NCI-H146 (cell line): Measurements from ENCODE around the gene NGB.
"Not testable (repeated sequence)": the region's sequence is repeated elsewhere in the genome, so short reads cannot be mapped to it uniquely, and the experiment has no call there.

Experiments used
- DNase-seq: peaks from one replicate; lab custom pipeline; 2025; lab: John Stamatoyannopoulos, UW

The NGB gene, protein sequence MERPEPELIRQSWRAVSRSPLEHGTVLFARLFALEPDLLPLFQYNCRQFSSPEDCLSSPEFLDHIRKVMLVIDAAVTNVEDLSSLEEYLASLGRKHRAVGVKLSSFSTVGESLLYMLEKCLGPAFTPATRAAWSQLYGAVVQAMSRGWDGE

DNA sequence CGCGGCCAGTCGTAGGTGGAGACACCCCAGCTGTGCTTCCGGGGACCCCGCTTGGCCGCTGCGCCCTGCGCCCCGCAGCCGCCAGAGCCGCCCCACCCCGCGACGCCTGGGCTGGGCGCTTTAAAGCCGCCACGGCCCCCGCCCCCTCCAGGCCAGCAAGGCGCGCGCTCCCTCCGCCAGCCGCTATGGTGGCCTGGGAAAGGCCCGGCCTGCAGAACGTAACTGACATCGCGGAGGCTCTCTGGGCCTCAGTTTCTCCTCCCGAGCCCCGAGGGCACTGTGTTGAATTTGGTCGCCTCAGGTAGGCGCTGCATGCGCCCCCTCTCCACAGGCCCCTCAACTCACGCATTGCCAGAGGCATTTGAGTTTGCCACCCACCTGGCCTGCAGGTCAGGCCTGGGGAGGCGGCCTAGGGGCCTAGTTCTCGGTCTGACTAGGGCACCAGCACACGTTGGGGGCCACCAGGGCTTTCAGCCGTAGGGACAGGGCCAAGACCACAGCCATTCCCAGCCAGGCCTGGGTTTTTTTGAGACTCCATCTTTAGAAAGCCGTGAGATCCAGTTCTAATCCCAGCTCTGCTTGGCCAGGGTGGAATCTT is at the start of gene NGB:
TSS of gene NGB (minus strand) at position 94 of the 598 bp plus-strand sequence. CDS start 269 bp downstream, outside the sequence.
- DNase-seq: peak; percentile 21

DNA sequence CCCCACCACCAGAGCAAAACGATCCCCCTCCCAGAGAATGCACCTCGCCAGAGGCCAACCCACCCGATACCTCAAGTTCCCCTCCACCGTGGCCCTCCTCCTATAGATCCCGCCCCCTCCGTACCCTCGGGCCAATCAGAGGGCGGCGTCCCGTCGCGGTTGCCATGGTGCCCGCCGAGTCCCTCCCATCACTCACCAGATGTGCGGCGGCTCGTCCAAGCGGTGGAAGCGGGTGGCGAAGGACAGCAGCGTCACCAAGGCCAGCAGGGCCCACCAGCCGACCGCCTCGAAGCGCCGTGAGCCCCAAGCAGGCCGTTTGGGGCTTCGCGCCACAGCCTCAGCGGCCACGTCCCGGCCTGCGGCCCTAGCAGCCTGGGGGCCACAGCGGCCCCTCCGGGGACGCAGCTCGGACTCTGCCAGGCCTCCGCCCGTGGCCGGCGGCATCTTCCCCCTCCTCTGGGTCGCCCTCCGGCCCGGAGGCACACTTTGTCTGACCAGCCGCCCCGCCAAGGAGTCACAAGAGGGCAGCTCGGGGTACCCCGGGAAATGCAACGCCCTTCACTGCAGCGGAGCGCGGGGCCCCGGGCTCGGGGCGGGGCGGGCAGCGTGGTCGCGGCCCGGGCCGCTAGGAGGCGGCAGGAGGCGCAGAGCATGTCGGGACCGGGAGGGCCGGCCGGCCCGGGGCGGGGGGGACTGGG is 49.4 kb upstream of the NGB start, which contains the start of gene POMT2:
TSS of gene POMT2 (minus strand) at position 646 of the 698 bp plus-strand sequence. CDS start at position 444, 202 bp downstream.
- peak; percentile 89 for DNase-seq

DNA sequence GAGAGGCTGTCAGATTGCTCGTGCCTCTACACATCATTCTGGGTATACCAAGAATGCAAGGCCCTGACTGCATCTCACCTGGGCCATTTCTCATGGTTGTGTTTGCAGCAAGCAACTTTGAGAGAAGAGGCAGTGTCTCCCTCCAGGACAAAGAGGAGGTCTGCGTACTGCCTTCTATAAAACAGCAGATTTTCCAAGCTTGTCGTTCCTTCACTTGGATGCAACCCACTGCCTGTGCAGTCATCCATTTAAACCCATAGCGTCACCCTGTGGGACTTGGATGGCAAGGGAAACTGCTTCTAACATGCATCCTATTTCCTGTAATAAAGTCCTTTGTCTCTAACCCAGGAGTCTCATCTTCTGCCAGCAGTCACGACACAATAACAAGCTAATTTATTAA is 48.4 kb upstream of the NGB start:
- DNase-seq: no peak

DNA sequence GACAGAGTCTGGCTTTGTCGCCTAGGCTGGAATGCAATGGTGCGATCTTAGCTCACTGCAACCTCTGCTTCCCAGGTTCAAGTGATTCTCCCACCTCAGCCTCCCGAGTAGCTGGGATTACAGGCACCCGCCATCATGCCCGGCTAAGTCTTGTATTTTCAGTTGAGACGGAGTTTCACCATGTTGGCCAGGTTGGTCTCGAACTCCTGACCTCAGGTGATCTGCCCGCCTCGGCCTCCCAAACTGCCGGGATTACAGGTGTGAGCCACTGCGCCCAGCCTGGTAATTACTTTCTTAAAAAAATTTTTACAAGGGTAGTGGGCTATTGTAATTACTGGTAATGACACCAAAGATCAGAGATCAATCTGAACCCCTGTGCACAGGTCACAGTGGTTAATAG is 47.8 kb upstream of the NGB start:
- not testable (repeated sequence) for DNase-seq

DNA sequence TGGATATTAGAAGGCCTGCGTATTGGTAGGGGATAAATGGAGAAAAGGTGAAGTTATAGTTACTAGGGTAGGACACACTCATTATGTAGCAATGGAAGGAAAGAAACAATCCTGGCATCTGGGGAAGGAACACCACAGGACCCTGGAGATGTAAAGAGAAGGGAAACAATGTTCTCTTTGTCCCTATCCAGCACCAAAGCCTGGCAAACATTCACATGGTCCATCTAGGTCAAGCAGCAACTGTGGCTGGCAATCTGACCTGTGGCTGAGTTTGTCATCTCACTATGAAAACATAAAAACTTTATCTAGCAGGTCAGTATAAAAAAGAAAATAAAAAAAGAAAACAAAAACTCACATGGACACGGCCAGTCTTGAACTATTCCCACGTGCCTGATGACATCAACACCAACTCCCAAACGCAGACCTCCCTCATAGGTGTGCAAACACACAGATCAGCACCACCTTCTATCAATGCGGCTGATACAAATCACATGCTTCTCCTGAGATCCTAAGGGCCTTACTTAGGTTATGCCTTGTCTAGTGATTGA is 47.1 kb upstream of the NGB start:
- no peak for DNase-seq

DNA sequence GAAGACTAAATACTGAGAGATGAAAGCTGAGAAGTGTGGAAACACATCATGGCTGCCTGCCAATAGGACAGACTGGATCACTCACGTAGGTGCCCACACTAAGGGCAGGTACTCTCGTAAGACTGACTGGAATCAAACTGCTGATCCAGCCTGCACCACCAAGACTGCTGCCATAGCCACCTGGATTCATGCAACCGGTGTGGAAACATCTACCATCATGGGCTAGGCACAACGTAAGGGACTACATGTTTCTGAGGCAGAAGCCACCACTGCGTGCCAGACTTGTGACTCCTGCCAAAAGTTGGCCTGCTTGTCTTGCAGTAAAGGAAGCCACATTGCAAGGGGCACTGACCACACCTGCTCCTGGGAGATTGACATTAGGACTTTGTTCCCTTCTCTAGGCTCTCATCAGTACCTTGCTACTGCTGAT is 45.9 kb upstream of the NGB start:
- DNase-seq: no peak

DNA sequence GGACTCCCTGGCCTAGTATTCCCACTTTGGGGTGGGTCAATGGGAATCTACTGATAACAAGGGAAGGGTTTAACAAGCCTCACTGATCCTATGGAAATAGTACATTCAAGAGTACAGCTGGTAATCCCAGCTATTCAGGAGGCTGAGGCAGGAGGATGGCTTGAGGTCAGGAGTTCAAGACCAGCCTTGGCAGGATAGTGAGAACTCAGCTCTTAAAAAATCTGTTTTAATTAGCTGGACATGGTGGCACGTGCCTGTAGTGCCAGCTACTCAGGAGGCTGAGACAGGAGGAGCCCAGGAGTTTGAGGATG is 45.1 kb upstream of the NGB start:
- DNase-seq: no peak

DNA sequence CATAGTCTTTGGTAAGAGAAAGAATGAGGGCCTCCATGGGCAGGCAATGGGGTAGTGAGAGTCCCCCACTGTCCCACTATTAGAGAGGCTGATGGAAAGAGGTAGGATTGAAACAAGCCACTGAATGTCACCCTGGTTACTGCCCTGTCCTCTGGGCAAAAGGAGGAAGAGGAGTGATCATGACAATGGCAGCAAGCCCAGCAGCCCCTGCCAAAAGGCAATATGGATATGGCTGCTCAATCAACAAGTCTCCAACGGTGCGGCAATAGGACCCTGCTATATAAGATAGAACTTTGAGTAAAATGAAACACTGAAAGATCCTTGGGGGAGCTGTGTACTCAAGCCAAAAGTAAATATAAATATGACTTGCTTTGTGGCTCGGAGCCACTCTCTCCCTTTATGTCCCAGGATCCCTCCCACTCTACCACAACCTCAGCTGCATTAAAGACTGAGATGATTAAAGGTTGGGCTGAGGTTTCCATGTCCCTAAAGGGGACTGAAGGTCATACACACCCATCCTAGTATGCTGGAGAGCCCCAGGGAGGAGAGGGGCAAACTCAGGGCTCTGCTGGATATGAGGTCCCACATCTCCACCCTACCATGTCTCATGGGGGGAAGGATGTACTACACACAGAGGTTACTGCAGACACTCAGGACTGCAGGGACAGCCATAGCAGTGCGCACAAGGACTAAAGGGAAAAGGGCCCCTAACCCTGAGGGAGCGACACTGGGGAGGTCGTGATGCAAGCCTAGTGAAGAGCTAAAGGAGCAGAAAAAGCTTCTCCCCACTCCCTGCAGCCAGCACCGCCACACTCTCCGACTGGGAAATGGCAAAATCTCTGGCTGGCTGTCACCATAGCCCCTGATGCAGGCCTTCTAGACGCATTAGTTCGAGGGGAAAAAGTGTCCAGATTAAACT is 43.8 kb upstream of the NGB start:
- DNase-seq: no peak

DNA sequence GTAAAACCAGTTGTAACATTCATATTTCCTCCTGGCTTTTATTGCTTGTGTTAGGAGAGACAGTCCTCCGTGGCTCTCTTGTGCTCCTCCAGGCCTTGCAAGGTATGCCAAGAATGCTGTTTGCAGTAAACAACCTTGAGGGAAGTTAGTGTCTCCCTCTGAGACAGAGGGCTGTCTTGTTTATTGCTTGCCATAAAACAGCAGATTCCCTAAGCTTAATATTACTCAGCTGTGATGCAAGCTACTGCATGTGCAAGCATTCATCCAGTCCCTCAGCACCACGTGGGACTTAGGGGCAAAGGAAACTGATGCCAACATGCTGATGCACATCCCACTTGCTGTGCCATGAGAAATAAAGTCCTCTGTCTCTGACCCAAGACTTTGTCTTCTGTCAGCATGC is 43.0 kb upstream of the NGB start:
- no peak for DNase-seq

DNA sequence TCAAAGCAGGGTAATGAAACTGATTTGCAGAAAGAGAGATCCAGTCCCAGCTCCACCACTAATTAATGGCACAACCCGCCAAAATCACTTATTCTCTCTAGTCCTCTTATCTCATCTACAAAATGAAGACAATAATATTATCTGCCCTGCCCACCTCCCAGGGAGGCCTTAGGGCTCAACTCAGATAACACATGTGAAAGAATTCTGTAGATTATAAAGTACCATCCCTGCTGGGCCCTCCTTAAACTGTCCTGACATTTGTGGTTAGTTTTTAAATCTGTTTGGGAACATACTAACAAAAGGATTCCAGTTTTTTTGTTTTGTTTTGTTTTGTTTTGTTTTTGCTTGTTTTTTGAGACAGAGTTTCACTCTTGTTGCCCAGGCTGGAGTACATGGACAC is 42.4 kb upstream of the NGB start:
- no peak for DNase-seq

DNA sequence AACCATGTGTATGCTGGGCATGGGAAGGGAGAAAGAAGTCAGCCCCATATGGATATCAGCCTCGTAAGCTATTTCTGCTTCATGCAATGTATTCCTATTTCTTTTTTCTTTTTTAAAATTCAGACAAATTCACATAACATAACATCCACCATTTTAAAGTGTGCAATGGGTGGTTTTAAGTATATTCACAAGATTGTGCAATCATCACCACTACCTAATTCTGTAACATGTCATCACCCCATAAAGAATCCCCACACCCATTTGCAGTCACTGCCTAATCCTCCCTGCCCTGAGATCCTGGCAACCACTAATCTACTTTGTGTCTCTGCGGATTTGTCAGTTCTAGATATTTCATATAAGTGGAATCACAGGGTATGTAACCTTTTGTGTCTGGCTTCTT is 40.2 kb upstream of the NGB start:
- no peak for DNase-seq

DNA sequence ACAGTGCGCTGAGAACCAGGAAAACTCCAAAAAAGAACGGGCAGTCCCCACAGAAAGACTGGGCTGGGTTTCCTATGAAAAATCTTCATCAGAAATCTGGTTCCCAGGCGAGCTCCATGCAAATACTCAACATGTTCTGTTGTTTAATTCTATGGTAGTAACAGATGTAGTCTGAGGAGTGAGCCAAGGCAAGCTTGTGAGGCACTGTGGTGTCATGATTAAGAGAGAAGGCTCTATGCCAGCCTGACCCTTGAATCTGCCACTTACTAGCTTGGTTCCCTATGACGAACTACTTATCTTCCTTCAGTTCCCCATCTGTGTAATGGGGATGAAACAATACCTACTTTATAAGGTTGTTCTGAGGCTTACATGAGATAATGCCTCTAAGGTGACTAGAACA is 39.0 kb upstream of the NGB start:
- DNase-seq: no peak

DNA sequence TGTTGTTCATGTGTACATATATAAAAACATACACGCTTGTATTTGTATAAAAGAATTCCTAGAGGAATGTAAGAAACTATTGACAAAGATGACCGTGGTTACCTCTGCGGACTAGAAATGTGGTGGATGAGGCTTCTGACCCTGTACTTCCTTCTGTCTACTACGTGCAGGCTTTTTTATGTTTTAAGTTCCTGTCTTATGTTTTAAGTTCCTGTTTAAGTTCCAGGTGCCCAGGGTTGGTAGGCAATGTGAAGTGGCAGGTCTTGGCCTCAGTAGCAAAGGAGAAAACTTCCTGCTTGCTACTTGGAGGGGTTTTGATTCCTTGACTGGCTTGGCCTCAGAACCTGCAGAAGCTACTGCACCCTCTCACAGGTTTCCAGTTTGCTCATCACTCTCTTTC is 38.1 kb upstream of the NGB start:
- no peak for DNase-seq

DNA sequence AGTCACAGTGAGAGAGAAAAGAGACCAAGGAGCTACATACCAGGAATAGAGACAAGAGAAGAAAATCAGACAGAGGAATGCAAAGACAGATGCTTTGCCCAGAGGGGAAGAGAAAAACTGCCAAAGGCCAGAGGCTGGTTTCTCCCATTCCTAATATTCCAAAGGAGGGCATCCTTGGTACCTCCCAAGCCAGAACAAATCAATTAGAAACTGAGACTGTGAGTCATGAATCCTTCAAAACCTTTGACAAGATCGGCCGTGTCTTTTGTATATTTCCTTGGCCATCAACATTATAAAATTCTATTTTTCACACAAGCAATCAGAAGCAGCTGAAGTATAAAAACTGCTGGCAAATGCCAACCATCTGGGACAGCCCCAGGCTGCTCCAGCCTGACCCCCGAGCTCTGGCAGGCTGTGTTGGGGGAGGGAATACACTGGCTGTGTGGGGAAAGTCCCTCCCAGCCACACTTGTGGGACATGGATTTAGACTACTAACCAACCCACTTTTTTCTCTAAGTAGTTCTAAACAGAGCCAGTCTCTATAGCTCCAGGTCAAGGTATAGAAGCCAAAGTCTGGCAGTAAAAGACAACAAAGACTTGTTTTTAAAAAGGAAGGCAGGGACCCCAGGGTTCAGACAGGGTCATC is 36.0 kb upstream of the NGB start:
- no peak for DNase-seq

DNA sequence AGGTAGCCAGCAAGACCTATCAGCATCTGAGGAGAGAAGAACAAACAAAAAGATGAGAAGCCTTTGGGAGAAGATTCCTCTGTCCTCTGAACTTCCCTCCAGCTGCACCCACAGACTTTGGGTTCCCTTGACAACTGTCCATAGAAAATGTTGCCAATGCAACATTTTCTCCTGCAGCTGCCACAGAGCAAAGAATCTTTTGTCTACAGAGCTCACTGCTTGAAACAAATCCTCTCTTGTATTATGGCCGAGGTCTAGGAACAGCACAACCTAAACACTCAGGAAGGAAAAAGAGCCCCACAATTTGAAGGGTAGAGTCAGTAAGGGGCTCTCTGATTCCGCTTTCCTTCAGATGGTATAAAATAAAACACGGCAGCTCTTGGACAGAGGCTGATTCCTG is 35.4 kb upstream of the NGB start:
- DNase-seq: no peak

DNA sequence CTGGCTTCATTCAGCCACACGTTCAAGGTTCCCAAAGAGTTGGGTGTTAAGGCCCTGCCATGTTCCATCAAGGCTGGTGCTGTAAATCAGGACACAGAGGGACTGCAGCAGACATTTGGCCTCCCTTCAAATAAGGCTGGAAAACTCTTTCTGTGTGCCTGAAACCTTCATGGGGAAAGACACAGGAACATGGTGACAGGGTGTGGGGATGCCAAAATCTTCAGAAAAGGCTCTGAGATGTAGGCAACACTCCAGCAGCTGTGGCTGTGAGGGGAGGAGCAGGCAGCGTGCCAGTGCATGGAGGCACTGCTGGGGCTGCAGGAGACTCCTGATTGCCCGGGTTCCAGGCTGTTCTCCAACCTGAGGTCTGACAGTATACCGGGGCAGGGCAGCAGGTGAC is 34.7 kb upstream of the NGB start:
- DNase-seq: no peak

DNA sequence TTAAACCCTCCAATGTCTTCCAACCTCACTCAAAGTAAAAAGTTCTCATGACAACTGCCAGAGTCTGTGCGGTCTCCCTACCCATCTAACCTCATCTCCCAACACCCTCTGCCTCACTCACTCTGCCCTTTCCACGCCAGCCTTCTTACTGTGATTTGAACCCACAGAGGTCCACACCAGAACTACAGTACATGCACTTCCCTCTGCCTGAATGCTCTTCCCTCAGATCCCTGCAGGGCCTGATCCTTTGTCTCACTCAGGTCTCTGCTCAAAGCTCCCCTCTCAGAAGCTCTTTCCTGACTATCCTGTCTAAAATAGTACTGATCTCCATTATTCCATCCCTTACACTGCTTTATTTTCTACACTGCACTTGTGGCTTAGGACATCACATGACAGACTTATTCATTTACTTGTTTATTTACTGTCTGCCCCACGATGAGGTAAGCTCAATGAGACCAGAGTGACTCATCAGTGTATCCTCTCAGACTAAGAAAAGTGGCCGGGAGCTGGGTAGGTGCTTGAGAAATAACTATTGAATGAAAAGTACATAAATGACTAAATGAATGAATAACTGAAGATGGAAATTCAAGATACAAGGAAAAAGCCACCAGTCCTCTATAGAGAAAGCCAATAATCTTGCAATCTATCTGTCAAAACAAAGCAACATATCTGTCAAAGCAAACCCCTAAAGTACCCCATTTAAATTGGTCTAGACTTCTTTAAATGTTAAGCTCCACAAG is 32.6 kb upstream of the NGB start:
- no peak for DNase-seq

DNA sequence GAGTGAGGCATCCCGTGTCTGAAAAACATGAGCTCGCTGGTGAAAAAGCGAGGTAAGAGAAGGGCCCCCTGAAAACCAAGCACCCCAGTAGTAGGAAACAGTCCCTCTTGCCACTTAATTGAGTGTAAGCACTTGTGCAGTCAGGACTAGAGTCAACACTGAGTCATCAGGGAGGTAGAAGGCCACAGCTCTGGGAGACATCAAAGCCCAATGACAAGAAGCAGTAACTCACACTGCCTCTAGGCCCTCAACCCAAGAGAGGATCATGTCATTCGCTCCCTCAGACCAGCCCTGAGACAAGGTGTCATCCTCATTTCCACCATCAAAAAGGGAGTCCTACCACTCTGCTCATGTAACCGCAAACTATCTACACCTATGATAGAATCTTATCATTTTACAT is 31.9 kb upstream of the NGB start:
- DNase-seq: no peak

DNA sequence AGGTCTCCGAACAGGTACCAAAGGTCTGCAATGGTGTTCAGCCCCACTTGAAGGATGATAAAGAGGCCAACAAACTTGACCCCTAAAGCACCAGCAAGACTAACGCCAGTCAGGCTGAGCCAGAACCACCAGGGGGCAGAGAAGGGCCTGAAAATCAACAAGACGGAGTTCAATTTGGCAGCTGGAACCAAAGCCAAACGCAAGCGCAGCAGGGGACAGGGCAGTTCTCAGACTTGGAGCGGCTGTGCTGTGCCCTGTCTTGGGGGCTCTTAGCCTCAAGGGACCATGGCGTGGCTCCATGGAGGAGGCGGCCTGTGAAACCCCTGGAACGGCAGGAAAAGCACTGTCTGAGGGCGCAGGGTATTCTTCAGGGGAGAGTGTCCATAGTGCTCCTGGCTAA is 30.1 kb upstream of the NGB start:
- peak; percentile 26 for DNase-seq

DNA sequence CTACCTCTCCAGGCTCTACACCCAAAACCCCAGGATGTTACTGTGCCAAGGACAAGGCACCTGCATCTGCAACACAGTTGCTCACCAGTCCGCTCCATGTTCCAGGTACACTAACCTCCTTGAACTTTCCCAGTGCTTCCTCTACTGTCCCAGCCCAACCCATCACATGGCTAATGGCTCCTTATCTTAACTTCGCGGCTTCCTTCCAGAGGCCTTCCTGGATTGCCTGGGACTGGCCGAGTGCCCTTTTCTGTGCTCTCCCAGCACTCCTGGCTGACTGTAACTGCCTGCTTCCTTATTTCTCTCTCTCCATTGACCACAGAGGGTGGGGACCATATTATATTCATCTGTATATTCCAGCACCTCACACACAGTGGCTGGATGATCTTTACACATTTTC is 28.8 kb upstream of the NGB start:
- DNase-seq: no peak

DNA sequence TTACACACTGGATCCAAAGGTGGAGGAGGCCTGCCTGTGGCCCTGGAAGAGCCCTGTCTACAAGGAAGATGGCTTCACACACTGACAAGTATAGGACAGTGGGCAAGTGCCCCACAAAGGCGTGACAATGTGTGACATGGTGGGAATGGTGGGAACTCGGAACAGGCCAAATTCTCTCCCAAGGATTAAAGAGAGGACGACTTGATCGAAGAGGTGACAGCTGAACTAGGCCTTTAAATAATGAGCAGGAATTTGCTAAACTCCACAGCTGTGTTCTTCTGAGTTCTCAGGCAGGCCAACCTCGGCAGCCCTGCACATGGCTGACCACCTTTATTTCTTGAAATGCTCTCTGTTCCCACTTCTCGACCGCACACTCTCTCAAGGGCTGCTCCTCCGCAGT is 25.9 kb upstream of the NGB start:
- DNase-seq: no peak
